Measurements from ENCODE around the gene ZNF335. TPM values are rescaled to one million over a fixed set of nuclear protein-coding genes. Genes with fewer than 3 reads are reported as not detected.

The ZNF335 gene
- total and polyA plus RNA-seq, 2 of the 13 experiments (the other 11 are each of a cell fraction or from before 2014, with no cell fraction given) = 9.7 to 13.7 TPM

- TF ChIP-seq ZIK1 (CRISPR knock-in tag; IDR thresholded peaks at IDR 0.05; ENCODE audit: borderline replicate concordance, low read depth) (no peak; the same call in 1 of the 2 replicates), ZNF850 (CRISPR knock-in tag; conservative IDR thresholded peaks at IDR 0.05) (no peak), ZNF292 (CRISPR knock-in tag; IDR thresholded peaks at IDR 0.05; ENCODE audit: borderline replicate concordance, low read depth) (peak; percentile 45; the same call in 1 of the 2 replicates), ZNF557 (CRISPR knock-in tag; IDR thresholded peaks at IDR 0.05) (no peak; the same call in 1 of the 2 replicates), CBX2 (IDR thresholded peaks at IDR 0.05; ENCODE audit: low read depth, low read length) (no peak), CBX2 (CRISPR knock-in tag; IDR thresholded peaks at IDR 0.05; ENCODE audit: low read depth) (no peak), ZNF101 (CRISPR knock-in tag; IDR thresholded peaks at IDR 0.05; ENCODE audit: borderline replicate concordance, low read depth) (no peak), ZFP36L2 (CRISPR knock-in tag; IDR thresholded peaks at IDR 0.05) (no peak), NR1H2 (CRISPR knock-in tag; IDR thresholded peaks at IDR 0.05; ENCODE audit: borderline replicate concordance, low read depth) (no peak), YEATS2 (CRISPR knock-in tag; IDR thresholded peaks at IDR 0.05; ENCODE audit: borderline replicate concordance) (peak; percentile 12; the same call in 1 of the 2 replicates), ZNF660 (CRISPR knock-in tag; IDR thresholded peaks at IDR 0.05; ENCODE audit: borderline replicate concordance, low read depth) (no peak), NAIF1 (CRISPR knock-in tag; IDR thresholded peaks at IDR 0.05; ENCODE audit: borderline replicate concordance) (0 out of 2 replicates have a peak, but pooled peaks have one; percentile 55), PHF20 (CRISPR knock-in tag; IDR thresholded peaks at IDR 0.05) (no peak), MED1 (CRISPR knock-in tag; IDR thresholded peaks at IDR 0.05) (peak; percentile 50; the same call in 1 of the 2 replicates), IKZF4 (CRISPR knock-in tag; IDR thresholded peaks at IDR 0.05; ENCODE audit: borderline replicate concordance, low read depth, not compliant biosample characterization) (peak; percentile 30), HIVEP1 (CRISPR knock-in tag; IDR thresholded peaks at IDR 0.05) (no peak), ZBTB7B (CRISPR knock-in tag; IDR thresholded peaks at IDR 0.05) (no peak), ZNF3 (CRISPR knock-in tag; IDR thresholded peaks at IDR 0.05) (no peak), ZNF275 (CRISPR knock-in tag; IDR thresholded peaks at IDR 0.05; ENCODE audit: borderline replicate concordance) (no peak), SMYD3 (CRISPR knock-in tag; IDR thresholded peaks at IDR 0.05) (no peak), SAP130 (CRISPR knock-in tag; IDR thresholded peaks at IDR 0.05; ENCODE audit: low read depth) (peak; percentile 28; the same call in 1 of the 2 replicates), MTF2 (CRISPR knock-in tag; IDR thresholded peaks at IDR 0.05; ENCODE audit: borderline replicate concordance) (peak; percentile 68; the same call in 1 of the 2 replicates), PCBP1 (IDR thresholded peaks at IDR 0.05; ENCODE audit: borderline replicate concordance, low read depth, low read length) (no peak), ETV5 (CRISPR knock-in tag; IDR thresholded peaks at IDR 0.05; ENCODE audit: borderline replicate concordance) (peak; percentile 57; the same call in 1 of the 2 replicates), GLI4 (CRISPR knock-in tag; IDR thresholded peaks at IDR 0.05; ENCODE audit: borderline replicate concordance) (no peak)
- TF ChIP-seq, protein P1, sequence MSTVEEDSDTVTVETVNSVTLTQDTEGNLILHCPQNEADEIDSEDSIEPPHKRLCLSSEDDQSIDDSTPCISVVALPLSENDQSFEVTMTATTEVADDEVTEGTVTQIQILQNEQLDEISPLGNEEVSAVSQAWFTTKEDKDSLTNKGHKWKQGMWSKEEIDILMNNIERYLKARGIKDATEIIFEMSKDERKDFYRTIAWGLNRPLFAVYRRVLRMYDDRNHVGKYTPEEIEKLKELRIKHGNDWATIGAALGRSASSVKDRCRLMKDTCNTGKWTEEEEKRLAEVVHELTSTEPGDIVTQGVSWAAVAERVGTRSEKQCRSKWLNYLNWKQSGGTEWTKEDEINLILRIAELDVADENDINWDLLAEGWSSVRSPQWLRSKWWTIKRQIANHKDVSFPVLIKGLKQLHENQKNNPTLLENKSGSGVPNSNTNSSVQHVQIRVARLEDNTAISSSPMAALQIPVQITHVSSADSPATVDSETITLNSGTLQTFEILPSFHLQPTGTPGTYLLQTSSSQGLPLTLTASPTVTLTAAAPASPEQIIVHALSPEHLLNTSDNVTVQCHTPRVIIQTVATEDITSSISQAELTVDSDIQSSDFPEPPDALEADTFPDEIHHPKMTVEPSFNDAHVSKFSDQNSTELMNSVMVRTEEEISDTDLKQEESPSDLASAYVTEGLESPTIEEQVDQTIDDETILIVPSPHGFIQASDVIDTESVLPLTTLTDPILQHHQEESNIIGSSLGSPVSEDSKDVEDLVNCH (CRISPR knock-in tag; IDR thresholded peaks at IDR 0.05) = no peak
- TF ChIP-seq, protein P2, sequence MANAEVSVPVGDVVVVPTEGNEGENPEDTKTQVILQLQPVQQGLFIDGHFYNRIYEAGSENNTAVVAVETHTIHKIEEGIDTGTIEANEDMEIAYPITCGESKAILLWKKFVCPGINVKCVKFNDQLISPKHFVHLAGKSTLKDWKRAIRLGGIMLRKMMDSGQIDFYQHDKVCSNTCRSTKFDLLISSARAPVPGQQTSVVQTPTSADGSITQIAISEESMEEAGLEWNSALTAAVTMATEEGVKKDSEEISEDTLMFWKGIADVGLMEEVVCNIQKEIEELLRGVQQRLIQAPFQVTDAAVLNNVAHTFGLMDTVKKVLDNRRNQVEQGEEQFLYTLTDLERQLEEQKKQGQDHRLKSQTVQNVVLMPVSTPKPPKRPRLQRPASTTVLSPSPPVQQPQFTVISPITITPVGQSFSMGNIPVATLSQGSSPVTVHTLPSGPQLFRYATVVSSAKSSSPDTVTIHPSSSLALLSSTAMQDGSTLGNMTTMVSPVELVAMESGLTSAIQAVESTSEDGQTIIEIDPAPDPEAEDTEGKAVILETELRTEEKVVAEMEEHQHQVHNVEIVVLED (CRISPR knock-in tag; IDR thresholded peaks at IDR 0.05; ENCODE audit: borderline replicate concordance) = no peak
Measured at GRCh38 chr20:45918182-45918737, 53.7 kb downstream of the ZNF335 start (continued).

Measured in HepG2 (cell line).